Measurements from ENCODE around the gene TNFSF15.
"Not testable (repeated sequence)": the region's sequence is repeated elsewhere in the genome, so short reads cannot be mapped to it uniquely, and the experiment has no call there.

Gene TNFSF15

DNA sequence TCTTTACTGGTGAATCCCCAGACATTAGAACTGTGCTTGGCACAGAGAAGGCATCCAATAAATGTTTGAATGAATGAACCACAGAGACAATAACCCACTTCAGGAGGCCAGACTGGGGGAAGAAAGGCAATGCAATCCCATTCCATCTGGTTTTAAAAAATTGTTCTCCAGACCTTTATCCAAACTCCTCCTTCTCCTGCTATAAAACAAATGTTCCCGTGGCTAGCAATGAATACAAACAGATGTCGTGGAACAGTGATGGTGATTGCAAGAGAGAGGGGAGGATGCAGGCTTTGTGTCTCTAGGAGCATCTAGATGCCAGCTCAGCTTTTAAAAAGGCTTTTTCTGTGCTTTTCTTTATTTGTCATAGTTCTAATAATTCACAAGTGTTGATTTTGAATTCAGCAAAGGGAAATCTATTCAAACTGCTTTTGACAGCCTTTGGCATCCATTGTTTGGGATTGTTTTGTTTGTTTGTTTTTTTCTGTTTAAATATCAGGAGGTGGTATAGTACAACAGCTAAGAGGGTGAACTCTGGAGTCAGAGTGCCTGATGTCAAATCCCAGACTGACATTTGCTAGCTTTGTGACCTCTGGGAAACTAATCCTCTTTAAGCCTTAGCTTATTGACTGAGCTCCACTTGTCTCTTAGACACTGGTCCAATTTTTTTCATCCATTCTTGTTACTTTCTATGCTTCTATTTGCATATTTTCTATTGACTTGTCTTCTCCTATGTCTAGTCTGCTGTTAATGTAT, 59.1 kb downstream of the TNFSF15 start:
- H3K4me3 ChIP-seq (replicated peaks; ENCODE audit: low read depth, low read length): no peak overlapping the region
- no peak for DNase-seq (ENCODE audit: low read depth)
- TF ChIP-seq, protein P1, sequence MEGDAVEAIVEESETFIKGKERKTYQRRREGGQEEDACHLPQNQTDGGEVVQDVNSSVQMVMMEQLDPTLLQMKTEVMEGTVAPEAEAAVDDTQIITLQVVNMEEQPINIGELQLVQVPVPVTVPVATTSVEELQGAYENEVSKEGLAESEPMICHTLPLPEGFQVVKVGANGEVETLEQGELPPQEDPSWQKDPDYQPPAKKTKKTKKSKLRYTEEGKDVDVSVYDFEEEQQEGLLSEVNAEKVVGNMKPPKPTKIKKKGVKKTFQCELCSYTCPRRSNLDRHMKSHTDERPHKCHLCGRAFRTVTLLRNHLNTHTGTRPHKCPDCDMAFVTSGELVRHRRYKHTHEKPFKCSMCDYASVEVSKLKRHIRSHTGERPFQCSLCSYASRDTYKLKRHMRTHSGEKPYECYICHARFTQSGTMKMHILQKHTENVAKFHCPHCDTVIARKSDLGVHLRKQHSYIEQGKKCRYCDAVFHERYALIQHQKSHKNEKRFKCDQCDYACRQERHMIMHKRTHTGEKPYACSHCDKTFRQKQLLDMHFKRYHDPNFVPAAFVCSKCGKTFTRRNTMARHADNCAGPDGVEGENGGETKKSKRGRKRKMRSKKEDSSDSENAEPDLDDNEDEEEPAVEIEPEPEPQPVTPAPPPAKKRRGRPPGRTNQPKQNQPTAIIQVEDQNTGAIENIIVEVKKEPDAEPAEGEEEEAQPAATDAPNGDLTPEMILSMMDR (IDR thresholded peaks at IDR 0.05; ENCODE audit: low read length, missing control alignments): no peak

DNA sequence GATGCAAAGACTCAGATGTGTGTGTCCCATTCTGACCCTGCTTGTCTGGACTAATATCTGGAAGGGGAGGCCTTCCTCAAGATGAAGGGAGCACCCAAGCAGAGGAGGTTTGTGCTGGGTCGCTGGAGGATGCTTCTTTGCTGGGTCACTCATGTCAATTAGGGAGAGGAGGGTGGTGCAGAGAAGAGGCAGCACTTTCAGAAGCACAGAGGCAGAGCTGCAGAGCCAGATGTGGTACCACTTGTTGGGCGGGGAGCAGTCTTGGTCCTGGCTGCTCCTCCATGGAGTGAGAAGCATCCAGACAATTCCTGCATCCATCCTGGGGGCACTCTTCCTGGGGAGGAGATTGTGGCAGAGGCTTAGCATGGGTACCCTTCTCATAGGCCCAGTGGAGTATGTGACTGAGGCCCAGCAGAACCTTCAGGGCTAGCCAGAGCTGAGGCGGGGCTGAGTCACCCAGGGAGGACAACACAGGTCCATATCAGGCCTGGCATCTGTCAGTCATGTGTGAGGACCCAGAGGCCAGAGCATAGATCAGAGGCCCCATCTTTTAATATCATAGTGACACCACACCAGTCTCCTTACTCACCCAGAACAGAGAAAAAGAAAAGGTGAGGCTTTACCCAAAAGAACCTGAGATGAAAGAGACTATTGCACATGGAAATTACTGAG, 59.8 kb downstream of the TNFSF15 start:
- H3K4me3 ChIP-seq (replicated peaks; ENCODE audit: low read depth, low read length): no peak overlapping the region
- no peak for DNase-seq (ENCODE audit: low read depth)
- TF ChIP-seq, protein P1 (IDR thresholded peaks at IDR 0.05; ENCODE audit: low read length, missing control alignments): no peak

DNA sequence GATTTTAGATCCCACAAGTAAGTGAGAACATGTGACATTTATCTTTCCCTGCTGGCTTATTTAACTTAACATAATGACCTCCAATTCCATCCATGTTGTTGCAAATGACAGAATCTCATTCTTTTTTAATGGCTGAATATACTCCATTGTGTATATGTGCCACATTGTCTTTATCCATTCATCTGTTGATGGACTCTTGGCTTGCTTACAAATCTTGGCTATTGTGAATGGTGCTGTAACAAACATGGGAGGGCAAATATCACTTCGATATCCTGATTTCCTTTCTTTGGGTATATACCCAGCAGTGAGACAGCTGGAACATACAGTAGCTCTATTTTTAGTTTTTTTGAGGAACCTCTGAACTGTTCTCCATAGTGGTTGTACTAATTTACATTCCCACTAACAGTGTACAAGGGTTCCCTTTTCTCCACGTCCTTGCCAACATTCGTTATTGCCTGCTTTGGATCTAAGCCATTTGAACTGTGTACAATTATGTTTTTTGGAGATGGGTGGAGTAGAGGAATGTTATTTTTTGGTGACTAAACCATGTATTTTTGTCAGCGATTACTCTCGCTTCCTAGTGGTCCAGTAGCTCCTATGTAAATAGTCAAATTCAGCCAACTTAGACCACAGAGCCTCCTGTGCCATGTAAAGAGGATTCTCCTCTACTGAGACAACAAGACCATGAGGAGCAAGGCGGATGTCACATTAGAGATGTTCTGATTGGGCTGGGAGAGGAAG, 60.6 kb downstream of the TNFSF15 start:
- H3K4me3 ChIP-seq (replicated peaks; ENCODE audit: low read depth, low read length): no peak overlapping the region
- TF ChIP-seq, protein P1 (IDR thresholded peaks at IDR 0.05; ENCODE audit: low read length, missing control alignments): no peak
- peak; percentile 29 for DNase-seq (ENCODE audit: low read depth)

DNA sequence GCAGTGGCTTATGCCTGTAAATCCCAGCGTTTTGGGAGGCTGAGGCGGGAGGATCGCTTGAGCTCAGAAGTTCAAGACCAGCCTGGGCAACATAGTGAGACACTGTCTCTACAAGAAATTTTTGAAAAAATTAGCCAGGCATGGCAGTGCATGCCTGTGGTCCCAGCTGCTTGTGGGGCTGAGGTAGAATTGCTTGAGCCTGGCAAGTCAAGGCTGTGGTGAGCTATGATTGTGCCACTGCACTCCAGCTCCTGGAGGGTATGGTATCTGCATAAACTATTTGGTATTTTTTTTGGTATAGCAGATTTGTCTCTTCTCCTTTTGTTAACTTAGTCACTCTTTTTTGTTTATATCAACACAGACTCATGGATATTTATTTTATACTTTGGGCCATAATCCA, 62.4 kb downstream of the TNFSF15 start:
- DNase-seq (ENCODE audit: low read depth): no peak
- TF ChIP-seq, protein P1 (IDR thresholded peaks at IDR 0.05; ENCODE audit: low read length, missing control alignments): no peak

DNA sequence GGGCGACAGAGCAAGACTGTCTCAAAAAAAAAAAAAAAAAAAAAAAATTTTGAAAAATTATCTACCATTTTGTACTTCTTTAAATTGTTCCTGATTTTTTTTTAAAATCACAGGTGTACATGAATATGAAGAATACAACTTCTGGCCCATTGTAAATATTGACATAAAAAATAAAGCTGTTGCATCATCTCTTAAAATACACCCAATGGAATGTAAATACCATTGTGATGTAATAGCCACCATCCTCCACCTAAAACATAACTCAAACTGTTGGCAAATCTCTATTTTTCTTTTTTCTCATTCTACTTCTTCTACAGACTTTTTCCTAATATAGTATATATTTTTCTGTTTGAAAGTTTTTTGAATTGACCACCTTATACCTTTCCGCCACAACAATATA, 62.9 kb downstream of the TNFSF15 start:
- peak; percentile 40 for DNase-seq (ENCODE audit: low read depth)
- TF ChIP-seq, protein P1 (IDR thresholded peaks at IDR 0.05; ENCODE audit: low read length, missing control alignments): no peak

More for the DNA sequence above, 62.4 kb downstream of the TNFSF15 start:
- no peak overlapping the region for H3K4me3 ChIP-seq (replicated peaks; ENCODE audit: low read depth, low read length)

DNA sequence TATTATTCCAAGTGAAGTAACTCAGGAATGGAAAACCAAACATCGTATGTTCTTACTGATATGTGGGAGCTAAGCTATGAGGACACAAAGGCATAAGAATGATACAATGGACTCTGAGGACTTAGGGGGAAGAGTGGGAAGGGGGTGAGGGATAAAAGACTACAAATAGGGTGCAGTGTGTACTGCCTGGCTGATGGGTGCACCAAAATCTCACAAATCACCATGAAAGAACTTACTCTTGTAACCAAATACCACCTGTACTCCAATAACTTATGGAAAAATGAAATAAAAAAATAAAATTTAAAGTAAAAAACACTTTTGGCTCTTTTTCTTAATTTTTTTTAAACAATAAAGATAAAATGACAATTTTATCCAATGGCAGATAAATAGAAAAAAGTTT, 64.3 kb downstream of the TNFSF15 start:
- not testable (repeated sequence) for H3K4me3 ChIP-seq (replicated peaks; ENCODE audit: low read depth, low read length); DNase-seq (ENCODE audit: low read depth)

More for the DNA sequence above, 62.9 kb downstream of the TNFSF15 start:
- no peak overlapping the region for H3K4me3 ChIP-seq (replicated peaks; ENCODE audit: low read depth, low read length)

All from fibroblast of pulmonary artery (primary cell).